Inferior parietal cortex (tissue), 1 donor: ENCODE data around the gene CLEC4G.

Experiments
- DNase-seq: peaks from one replicate; pipeline ENCODE4 v3.0.0-alpha.2; 2016; ENCODE audit errors: extremely low spot score

The CLEC4G gene

GRCh38 chr19:7729211-7729610, 2.7 kb downstream of the CLEC4G start:
- DNase-seq, result no peak

GRCh38 chr19:7725791-7726190, 6.1 kb downstream of the CLEC4G start:
- no peak for DNase-seq

- DNase-seq, result no peak
Measured at GRCh38 chr19:7722231-7722651, 9.7 kb downstream of the CLEC4G start.

- no peak for DNase-seq
Measured at GRCh38 chr19:7720351-7720750, 11.6 kb downstream of the CLEC4G start.

- DNase-seq, result no peak
Measured at GRCh38 chr19:7718668-7719067, 13.2 kb downstream of the CLEC4G start.

- no peak for DNase-seq
Measured at GRCh38 chr19:7716762-7717161, 15.1 kb downstream of the CLEC4G start.

GRCh38 chr19:7715671-7716070, 16.2 kb downstream of the CLEC4G start:
- DNase-seq, result no peak

- no peak for DNase-seq
Measured at GRCh38 chr19:7710616-7711015, 21.3 kb downstream of the CLEC4G start.

- DNase-seq, result no peak
Measured at GRCh38 chr19:7709932-7710460, 21.9 kb downstream of the CLEC4G start.

- DNase-seq, result no peak
Measured at GRCh38 chr19:7706955-7707456, 24.9 kb downstream of the CLEC4G start.

GRCh38 chr19:7706188-7706954, 25.5 kb downstream of the CLEC4G start:
- DNase-seq, result no peak

GRCh38 chr19:7705387-7706187, 26.3 kb downstream of the CLEC4G start:
- no peak for DNase-seq

- no peak for DNase-seq
Measured at GRCh38 chr19:7704280-7705060, 27.4 kb downstream of the CLEC4G start.

GRCh38 chr19:7703332-7703731, 28.6 kb downstream of the CLEC4G start:
- DNase-seq, result no peak

- no peak for DNase-seq
Measured at GRCh38 chr19:7701654-7702457, 30.1 kb downstream of the CLEC4G start, which contains the start of gene FCER2. TSS of gene FCER2 (minus strand) at chr19:7702131. CDS start at chr19:7699760, 2,371 bp downstream.

GRCh38 chr19:7701049-7701653, 30.8 kb downstream of the CLEC4G start:
- no peak for DNase-seq

- DNase-seq, result no peak
Measured at GRCh38 chr19:7699417-7700401, 32.2 kb downstream of the CLEC4G start.

GRCh38 chr19:7699003-7699402, 32.9 kb downstream of the CLEC4G start:
- no peak for DNase-seq

- no peak for DNase-seq
Measured at GRCh38 chr19:7698583-7698982, 33.3 kb downstream of the CLEC4G start.
